Measurements from ENCODE around the gene GRIN3B. TPM values are rescaled to one million over a fixed set of nuclear protein-coding genes. Genes with fewer than 3 reads are reported as not detected.

GRIN3B gene
- total RNA-seq, 4 donors from 2014 or later = not detected

DNA sequence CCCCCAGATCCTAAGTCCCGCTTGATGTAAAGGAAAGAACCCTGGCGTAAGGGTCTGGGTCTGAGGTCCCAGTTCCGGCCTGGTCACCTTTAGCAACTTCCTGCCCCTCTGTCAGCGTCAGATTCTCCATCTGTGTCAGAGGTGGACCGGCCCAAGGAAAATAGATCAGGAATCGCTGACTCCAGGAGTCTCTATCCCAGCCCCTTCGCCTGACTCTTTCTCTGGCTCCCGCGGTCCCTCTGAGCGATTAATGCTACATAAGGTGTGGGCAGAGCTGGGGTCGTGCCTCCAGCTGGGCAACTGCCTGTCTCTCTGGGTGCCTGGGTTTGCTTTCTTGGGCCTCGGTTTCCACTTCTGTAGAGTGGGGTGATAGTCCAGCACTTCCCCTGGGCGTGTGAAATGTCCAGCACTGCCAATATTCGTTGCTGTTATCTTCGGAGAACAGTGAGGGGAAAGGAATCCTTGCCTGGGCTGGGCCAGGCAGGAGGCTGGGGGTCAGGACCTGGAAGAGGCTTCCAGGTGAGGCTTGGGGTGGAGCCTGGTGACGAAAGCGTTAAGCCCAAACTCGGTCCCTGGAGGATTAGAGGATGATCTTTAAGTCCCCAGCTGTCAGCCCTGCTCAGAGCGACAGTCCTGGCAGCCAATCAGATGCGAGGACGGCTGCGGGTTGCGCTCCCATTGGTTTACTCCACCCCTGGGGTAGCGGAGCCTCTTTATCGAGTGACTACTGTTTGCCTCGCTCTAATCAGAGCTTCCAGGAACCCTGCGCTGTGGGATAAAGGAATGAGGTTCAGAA is 40.5 kb downstream of the GRIN3B start:
- H3K27me3 ChIP-seq = no peaks in the 10 kb centered on the region
- ATAC-seq (peak; percentile 81 to 82), DNase-seq (peak; percentile 89 to 92)
- peak overlapping the region; percentile 79 to 87 (median 82) for H3K27ac ChIP-seq
- TF ChIP-seq POLR2A (IDR thresholded peaks at IDR 0.05) = peak; percentile 38 to 58
- TF ChIP-seq, protein P1, sequence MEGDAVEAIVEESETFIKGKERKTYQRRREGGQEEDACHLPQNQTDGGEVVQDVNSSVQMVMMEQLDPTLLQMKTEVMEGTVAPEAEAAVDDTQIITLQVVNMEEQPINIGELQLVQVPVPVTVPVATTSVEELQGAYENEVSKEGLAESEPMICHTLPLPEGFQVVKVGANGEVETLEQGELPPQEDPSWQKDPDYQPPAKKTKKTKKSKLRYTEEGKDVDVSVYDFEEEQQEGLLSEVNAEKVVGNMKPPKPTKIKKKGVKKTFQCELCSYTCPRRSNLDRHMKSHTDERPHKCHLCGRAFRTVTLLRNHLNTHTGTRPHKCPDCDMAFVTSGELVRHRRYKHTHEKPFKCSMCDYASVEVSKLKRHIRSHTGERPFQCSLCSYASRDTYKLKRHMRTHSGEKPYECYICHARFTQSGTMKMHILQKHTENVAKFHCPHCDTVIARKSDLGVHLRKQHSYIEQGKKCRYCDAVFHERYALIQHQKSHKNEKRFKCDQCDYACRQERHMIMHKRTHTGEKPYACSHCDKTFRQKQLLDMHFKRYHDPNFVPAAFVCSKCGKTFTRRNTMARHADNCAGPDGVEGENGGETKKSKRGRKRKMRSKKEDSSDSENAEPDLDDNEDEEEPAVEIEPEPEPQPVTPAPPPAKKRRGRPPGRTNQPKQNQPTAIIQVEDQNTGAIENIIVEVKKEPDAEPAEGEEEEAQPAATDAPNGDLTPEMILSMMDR (IDR thresholded peaks at IDR 0.05 in 4 of 5, conservative IDR thresholded peaks at IDR 0.05 in 1 of 5) = no peak
- in situ Hi-C loops (cut with MboI; ENCODE audit: low sequenced_read_pairs in 4 of 4) (no loop called here), intact Hi-C loops (cut with DNase I; ENCODE audit: low total_unique reads) (loop anchor here (1.0 to 2.0 kb wide), 2 partner anchors 19 to 62 kb away; partner anchors contain the start of genes GPX4, RNU6-2 and TMEM259)
- H3K9me3 ChIP-seq = no peaks in the 10 kb centered on the region
- peaks cover 25 to 29% of the 10 kb centered on the region in 2 donors for H3K4me1 ChIP-seq
- H3K36me3 ChIP-seq = no peaks in the 10 kb centered on the region
- H3K4me3 ChIP-seq = peak overlapping the region; percentile 47 to 68 (median 58)

DNA sequence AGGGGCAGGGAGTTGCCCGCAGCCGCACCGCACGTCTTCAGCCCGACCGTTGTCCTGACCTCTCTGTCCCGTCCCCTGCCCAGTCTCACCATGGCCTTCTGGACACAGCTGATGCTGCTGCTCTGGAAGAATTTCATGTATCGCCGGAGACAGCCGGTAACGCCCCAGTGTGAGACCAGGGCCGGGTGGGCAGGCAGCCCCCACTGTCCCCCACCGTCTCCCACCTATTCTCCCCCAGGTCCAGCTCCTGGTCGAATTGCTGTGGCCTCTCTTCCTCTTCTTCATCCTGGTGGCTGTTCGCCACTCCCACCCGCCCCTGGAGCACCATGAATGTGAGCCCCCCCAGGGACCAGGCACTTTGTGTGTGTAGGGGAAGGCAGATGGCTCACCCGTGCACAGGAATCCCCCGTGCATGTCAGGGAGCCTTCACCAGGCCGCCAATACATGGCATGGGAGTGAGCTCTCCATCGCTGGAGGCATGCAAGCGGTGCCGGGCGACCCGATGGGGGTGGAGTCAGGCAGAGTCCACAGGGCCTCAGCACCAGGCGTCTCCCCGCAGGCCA is 41.1 kb downstream of the GRIN3B start:
- in situ Hi-C loops (cut with MboI; ENCODE audit: low sequenced_read_pairs in 4 of 4) (no loop called here), intact Hi-C loops (cut with DNase I; ENCODE audit: low total_unique reads) (loop anchor here (1.0 to 2.0 kb wide), 2 partner anchors 20 to 61 kb away; partner anchors contain the start of genes GPX4, RNU6-2 and TMEM259)
- ATAC-seq = peak; percentile 22 to 30

DNA sequence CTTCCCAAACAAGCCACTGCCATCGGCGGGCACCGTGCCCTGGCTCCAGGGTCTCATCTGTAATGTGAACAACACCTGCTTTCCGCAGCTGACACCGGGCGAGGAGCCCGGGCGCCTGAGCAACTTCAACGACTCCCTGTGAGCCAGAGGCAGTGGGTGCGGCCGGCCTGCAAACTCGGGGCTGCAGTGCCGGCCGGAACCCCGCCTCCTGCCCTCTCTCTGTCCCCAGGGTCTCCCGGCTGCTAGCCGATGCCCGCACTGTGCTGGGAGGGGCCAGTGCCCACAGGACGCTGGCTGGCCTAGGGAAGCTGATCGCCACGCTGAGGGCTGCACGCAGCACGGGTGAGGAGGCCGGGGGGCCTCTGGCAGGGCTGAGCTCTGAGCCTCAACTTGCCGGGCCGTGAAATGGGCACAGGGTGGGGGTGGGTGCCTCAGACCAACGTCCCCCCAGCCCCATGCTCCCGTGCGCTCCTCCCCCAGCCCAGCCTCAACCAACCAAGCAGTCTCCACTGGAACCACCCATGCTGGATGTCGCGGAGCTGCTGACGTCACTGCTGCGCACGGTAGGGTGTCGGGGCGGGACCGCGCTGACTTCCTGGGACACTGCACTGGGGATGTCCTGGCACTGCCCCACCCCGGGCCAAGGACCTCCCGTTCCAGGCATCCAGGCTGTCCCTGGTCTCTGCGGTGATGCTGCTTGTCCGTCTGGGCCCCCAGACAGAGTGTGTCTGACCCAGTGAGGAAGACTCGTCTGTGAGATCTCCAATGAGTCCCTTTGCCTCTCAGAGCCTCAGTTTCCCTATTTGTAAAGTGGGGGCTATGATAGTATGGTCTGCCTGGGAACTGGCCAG is 41.8 kb downstream of the GRIN3B start:
- in situ Hi-C loops (cut with MboI; ENCODE audit: low sequenced_read_pairs in 4 of 4) = no loop called here
- peak; percentile 89 to 95 for DNase-seq
- TF ChIP-seq, protein P1 (IDR thresholded peaks at IDR 0.05 in 4 of 5, conservative IDR thresholded peaks at IDR 0.05 in 1 of 5) = no peak
- TF ChIP-seq POLR2A (IDR thresholded peaks at IDR 0.05) = peak in 1 of 2 donors; percentile 14
- intact Hi-C loops (cut with DNase I; ENCODE audit: low total_unique reads) = loop anchor here (1.0 to 2.0 kb wide), 2 partner anchors 21 to 61 kb away; partner anchors contain the start of genes GPX4, RNU6-2 and TMEM259
- no peaks in the 10 kb centered on the region for H3K9me3 ChIP-seq
- peaks cover 0 to 11% of the 10 kb centered on the region in 2 donors for H3K36me3 ChIP-seq
- H3K4me1 ChIP-seq = peaks cover 25 to 29% of the 10 kb centered on the region in 2 donors
- peak overlapping the region; percentile 79 to 87 (median 82) for H3K27ac ChIP-seq
- peak; percentile 39 to 42 for ATAC-seq
- H3K27me3 ChIP-seq = no peaks in the 10 kb centered on the region
- peak overlapping the region; percentile 47 to 68 (median 58) for H3K4me3 ChIP-seq

More for the DNA sequence above, 41.1 kb downstream of the GRIN3B start:
- Histone ChIP-seq H3K4me1 (peaks cover 25 to 29% of the 10 kb centered on the region in 2 donors), H3K9me3 (no peaks in the 10 kb centered on the region), H3K36me3 (peaks cover 0 to 4% of the 10 kb centered on the region in 2 donors), H3K27me3 (no peaks in the 10 kb centered on the region), H3K4me3 (peak overlapping the region; percentile 47 to 68 (median 58)), H3K27ac (peak overlapping the region; percentile 79 to 87 (median 82))
- no peak for DNase-seq
- TF ChIP-seq, protein P1 (IDR thresholded peaks at IDR 0.05 in 4 of 5, conservative IDR thresholded peaks at IDR 0.05 in 1 of 5) = no peak
- TF ChIP-seq POLR2A (IDR thresholded peaks at IDR 0.05) = no peak

DNA sequence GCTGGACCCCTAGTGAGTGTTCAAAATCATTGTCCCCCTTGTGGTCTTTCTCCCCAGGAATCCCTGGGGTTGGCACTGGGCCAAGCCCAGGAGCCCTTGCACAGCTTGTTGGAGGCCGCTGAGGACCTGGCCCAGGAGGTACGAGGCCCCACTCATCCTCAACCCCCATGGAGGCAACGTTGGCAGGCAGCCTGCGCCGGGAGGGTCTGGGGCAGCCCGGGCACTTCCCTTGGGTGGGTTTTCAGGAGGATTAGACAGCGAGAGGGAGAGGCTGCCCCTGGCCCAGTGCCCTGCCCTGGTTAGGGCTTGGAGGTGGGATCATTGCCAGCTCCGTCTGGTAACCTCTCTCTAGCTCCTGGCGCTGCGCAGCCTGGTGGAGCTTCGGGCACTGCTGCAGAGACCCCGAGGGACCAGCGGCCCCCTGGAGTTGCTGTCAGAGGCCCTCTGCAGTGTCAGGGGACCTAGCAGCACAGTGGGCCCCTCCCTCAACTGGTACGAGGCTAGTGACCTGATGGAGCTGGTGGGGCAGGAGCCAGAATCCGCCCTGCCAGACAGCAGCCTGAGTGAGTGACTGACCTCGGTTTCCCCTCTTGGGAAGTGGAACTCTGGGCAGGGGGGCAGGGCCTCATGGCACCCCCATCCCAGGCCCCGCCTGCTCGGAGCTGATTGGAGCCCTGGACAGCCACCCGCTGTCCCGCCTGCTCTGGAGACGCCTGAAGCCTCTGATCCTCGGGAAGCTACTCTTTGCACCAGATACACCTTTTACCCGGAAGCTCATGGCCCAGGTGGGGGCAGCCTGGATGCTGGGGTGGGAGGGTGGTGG is 42.7 kb downstream of the GRIN3B start:
- H3K27me3 ChIP-seq = no peaks in the 10 kb centered on the region
- in situ Hi-C loops (cut with MboI; ENCODE audit: low sequenced_read_pairs in 4 of 4) = no loop called here
- TF ChIP-seq, protein P1 (IDR thresholded peaks at IDR 0.05 in 4 of 5, conservative IDR thresholded peaks at IDR 0.05 in 1 of 5) = no peak
- TF ChIP-seq POLR2A (IDR thresholded peaks at IDR 0.05) = no peak
- H3K4me3 ChIP-seq = peak overlapping the region in 2 of 4 donors; percentile 47 to 68
- peak overlapping the region in 3 of 4 donors; percentile 79 to 87 (median 85) for H3K27ac ChIP-seq
- H3K4me1 ChIP-seq = peaks cover 25 to 29% of the 10 kb centered on the region in 2 donors
- intact Hi-C loops (cut with DNase I; ENCODE audit: low total_unique reads) = no loop called here
- H3K9me3 ChIP-seq = no peaks in the 10 kb centered on the region
- peaks cover 0 to 12% of the 10 kb centered on the region in 2 donors for H3K36me3 ChIP-seq
- no peak for DNase-seq
- ATAC-seq = no peak
